B cell (primary cell): ENCODE measurements around the gene MUC21.

Experiments
- EZH2 ChIP-seq: IDR thresholded peaks from 2 replicates; pipeline ENCODE4 v1.6.1; 2012; ENCODE audit warnings: borderline replicate concordance, low read depth, mild to moderate bottlenecking, moderate library complexity, low read length; ENCODE audit not compliant: insufficient read depth, poor library complexity, severe bottlenecking
- TF ChIP-seq, protein P1 (sequence below): fragments of 200-600 bp; IDR thresholded peaks from one replicate; pipeline ENCODE4 v1.8.0; 2022; ENCODE audit warnings: antibody characterized with exemption, mild to moderate bottlenecking

- TF ChIP-seq, protein P1, sequence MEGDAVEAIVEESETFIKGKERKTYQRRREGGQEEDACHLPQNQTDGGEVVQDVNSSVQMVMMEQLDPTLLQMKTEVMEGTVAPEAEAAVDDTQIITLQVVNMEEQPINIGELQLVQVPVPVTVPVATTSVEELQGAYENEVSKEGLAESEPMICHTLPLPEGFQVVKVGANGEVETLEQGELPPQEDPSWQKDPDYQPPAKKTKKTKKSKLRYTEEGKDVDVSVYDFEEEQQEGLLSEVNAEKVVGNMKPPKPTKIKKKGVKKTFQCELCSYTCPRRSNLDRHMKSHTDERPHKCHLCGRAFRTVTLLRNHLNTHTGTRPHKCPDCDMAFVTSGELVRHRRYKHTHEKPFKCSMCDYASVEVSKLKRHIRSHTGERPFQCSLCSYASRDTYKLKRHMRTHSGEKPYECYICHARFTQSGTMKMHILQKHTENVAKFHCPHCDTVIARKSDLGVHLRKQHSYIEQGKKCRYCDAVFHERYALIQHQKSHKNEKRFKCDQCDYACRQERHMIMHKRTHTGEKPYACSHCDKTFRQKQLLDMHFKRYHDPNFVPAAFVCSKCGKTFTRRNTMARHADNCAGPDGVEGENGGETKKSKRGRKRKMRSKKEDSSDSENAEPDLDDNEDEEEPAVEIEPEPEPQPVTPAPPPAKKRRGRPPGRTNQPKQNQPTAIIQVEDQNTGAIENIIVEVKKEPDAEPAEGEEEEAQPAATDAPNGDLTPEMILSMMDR: no peak
- no peak for TF ChIP-seq EZH2
These were observed 15.3 kb downstream of the MUC21 start for GRCh38 chr6:30998785-30999184.
